ENCODE results near the gene RFC4. TPM values are rescaled to one million over a fixed set of nuclear protein-coding genes. Genes with fewer than 3 reads are reported as not detected.

Gene RFC4
- total RNA-seq, 1 donor from 2014 or later: 105 TPM

DNA sequence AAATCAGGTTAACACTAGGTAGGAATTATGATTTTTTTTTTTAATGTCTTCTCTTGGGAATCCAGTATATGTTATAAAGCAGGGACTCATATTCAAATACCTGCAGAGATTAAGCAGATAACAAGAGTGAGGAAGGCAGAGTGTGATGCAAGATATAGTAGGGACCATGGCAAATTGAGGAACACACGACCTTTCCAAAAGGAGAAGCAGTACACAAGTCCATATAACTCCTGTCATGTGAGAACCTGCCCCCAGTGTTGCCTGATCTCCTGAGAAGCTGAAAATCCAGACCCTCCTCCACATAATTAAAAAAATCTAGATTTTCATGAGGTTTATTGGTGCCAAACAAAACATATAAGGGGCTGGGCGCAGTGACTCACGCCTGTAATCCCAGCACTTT lies 3.6 kb downstream of the RFC4 start:
- H3K27ac Mint-ChIP-seq (ENCODE audit: unreplicated experiment): no peak overlapping the region
- no peaks in the 10 kb centered on the region for H3K27me3 Mint-ChIP-seq (ENCODE audit: low read depth)
- H3K4me3 Mint-ChIP-seq: peak overlapping the region; percentile 61
- peaks cover 13% of the 10 kb centered on the region for H3K36me3 Mint-ChIP-seq (ENCODE audit: low read depth)
- no peaks in the 10 kb centered on the region for H3K9me3 Mint-ChIP-seq
- peaks cover 22% of the 10 kb centered on the region for H3K4me1 Mint-ChIP-seq
- TF ChIP-seq, protein P1, sequence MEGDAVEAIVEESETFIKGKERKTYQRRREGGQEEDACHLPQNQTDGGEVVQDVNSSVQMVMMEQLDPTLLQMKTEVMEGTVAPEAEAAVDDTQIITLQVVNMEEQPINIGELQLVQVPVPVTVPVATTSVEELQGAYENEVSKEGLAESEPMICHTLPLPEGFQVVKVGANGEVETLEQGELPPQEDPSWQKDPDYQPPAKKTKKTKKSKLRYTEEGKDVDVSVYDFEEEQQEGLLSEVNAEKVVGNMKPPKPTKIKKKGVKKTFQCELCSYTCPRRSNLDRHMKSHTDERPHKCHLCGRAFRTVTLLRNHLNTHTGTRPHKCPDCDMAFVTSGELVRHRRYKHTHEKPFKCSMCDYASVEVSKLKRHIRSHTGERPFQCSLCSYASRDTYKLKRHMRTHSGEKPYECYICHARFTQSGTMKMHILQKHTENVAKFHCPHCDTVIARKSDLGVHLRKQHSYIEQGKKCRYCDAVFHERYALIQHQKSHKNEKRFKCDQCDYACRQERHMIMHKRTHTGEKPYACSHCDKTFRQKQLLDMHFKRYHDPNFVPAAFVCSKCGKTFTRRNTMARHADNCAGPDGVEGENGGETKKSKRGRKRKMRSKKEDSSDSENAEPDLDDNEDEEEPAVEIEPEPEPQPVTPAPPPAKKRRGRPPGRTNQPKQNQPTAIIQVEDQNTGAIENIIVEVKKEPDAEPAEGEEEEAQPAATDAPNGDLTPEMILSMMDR (conservative IDR thresholded peaks at IDR 0.05): no peak
- no peak for DNase-seq (ENCODE audit: low read depth, low spot score)

DNA sequence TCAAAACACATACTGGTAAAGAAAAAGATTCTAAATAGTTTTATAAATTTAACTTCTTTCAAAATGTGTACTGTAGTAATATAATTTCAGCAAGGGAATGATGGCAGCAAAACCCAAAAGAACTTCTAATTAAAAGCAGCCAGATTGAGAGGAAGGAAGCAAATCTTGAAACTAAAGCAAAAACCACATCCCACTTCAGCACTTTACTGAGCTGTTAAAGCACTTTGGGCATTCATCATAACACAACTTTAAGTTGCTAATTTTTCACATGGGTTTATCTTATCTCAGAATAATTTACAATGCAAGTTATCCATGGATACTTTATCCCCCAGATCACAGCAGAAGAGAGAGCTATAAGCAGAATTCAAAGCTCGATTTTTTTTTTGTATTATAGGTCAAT lies 6.0 kb downstream of the RFC4 start:
- Mint-ChIP-seq H3K4me1 (peaks cover 10% of the 10 kb centered on the region), H3K4me3 (no peak overlapping the region), H3K27ac (ENCODE audit: unreplicated experiment) (no peak overlapping the region), H3K36me3 (ENCODE audit: low read depth) (peaks cover 16% of the 10 kb centered on the region), H3K9me3 (no peaks in the 10 kb centered on the region), H3K27me3 (ENCODE audit: low read depth) (no peaks in the 10 kb centered on the region)
- DNase-seq (ENCODE audit: low read depth, low spot score): no peak
- TF ChIP-seq, protein P1 (conservative IDR thresholded peaks at IDR 0.05): no peak

DNA sequence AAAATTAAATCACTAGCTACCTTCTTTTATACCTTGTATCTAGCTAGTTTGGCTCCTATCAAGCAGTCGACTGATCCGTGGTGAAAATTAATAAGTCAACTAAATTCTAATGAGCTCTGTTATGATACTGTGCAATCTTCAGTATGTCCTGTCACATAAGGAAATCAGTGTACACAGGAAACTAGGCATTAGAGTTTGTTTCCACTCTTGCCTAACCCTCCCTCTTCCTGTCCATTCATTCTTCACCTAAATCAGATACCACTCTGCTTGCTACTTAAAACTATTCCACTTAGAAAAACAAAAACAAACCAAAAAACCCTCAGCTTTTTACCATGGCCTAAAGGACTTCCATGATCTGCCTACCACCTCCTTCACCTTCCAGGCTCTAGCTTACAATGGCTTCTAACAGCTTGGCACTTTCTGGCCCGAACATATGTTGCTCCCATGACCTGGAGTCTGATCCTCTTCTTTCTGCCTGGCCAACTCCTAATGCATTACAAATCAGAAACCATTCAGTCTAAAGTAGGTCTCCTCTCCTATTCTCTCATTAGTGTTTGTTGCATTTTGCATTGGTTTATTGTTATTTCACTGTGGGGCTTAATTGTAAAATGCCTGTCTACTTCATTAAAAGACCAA lies 7.9 kb downstream of the RFC4 start:
- H3K9me3 Mint-ChIP-seq: no peaks in the 10 kb centered on the region
- H3K4me3 Mint-ChIP-seq: no peak overlapping the region
- TF ChIP-seq, protein P1 (conservative IDR thresholded peaks at IDR 0.05): no peak
- H3K4me1 Mint-ChIP-seq: peaks cover 4% of the 10 kb centered on the region
- H3K27me3 Mint-ChIP-seq (ENCODE audit: low read depth): no peaks in the 10 kb centered on the region
- no peak for DNase-seq (ENCODE audit: low read depth, low spot score)
- H3K27ac Mint-ChIP-seq (ENCODE audit: unreplicated experiment): no peak overlapping the region
- H3K36me3 Mint-ChIP-seq (ENCODE audit: low read depth): peaks cover 15% of the 10 kb centered on the region

DNA sequence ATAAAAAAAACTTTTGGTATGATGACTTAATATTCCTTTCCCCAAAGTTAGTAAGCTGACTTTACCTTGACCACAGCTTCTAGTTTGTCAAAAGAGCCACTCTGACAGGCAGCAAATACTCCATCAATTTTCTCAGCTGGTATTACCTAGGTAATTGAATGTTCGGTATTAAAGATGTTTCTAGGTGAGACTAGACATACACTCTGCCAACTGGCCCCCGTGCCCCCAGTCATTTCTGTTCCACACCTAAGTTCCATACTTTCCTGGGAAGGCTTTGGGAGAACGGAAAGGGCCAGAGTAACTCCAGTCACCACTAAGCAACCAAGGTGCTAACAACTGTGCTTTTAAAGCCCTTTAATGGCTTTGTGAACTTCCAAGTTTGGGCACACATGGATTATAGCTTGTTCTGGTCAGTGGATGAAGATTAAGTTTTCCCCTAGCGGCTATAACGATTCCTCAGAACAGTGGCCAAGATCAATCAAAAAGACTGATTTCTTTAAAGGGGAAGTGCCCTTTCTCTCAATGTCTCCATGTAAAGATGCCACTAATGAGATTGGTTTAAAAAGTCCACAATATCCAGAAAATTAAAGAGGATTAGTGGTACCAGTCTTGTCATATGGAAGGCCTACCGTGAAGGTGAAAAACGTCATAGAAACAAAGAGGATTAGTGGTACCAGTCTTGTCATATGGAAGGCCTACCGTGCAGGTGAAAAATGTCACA lies 15.9 kb downstream of the RFC4 start:
- DNase-seq (ENCODE audit: low read depth, low spot score): no peak
- H3K9me3 Mint-ChIP-seq: no peaks in the 10 kb centered on the region
- peak overlapping the region; percentile 99 for H3K4me3 Mint-ChIP-seq
- peaks cover under 1% of the 10 kb centered on the region for H3K27me3 Mint-ChIP-seq (ENCODE audit: low read depth)
- H3K4me1 Mint-ChIP-seq: peaks cover 35% of the 10 kb centered on the region
- H3K27ac Mint-ChIP-seq (ENCODE audit: unreplicated experiment): no peak overlapping the region
- H3K36me3 Mint-ChIP-seq (ENCODE audit: low read depth): peaks cover 41% of the 10 kb centered on the region
- TF ChIP-seq, protein P1 (conservative IDR thresholded peaks at IDR 0.05): no peak

DNA sequence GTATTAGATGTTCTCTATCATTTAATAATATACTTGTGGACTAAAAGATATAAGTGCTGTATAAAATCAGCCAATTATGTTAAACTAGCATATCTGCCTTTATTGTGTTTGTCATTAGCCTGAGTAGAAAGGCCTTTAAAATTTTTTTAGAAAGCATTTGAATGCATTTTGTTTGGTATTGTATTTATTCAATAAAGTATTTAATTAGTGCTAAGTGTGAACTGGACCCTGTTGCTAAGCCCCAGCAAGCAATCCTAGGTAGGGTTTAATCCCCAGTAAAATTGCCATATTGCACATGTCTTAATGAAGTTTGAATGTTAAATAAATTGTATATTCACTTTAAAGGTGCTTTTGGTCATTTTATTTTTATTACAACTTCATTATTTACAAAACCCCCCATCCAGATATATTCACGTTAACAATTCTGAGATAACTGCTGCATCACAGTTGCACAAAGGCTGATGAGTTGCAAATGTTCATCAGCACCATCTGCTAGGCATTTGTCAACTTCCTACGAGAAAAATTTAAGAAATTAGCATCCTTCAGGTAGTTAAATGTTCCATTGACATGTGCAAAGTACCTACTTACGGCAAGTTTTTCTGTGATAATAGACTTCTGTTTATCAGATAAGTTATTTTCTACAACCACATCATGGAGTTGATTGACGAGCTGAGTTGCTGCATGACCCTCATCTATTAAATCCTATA lies 16.6 kb downstream of the RFC4 start:
- H3K4me3 Mint-ChIP-seq: peak overlapping the region; percentile 99
- H3K4me1 Mint-ChIP-seq: peaks cover 41% of the 10 kb centered on the region
- H3K9me3 Mint-ChIP-seq: no peaks in the 10 kb centered on the region
- H3K27ac Mint-ChIP-seq (ENCODE audit: unreplicated experiment): no peak overlapping the region
- DNase-seq (ENCODE audit: low read depth, low spot score): no peak
- TF ChIP-seq, protein P1 (conservative IDR thresholded peaks at IDR 0.05): no peak
- H3K36me3 Mint-ChIP-seq (ENCODE audit: low read depth): peaks cover 47% of the 10 kb centered on the region
- H3K27me3 Mint-ChIP-seq (ENCODE audit: low read depth): peaks cover 4% of the 10 kb centered on the region
